HG03571 (cell line): ENCODE measurements around the gene CCDC85A.

ENCODE experiments used
- ATAC-seq: cut with Tn5 transposase; IDR thresholded peaks from one replicate; pipeline ENCODE4 v1.9.1; 2021; ENCODE audit not compliant: unreplicated experiment

The CCDC85A gene

DNA sequence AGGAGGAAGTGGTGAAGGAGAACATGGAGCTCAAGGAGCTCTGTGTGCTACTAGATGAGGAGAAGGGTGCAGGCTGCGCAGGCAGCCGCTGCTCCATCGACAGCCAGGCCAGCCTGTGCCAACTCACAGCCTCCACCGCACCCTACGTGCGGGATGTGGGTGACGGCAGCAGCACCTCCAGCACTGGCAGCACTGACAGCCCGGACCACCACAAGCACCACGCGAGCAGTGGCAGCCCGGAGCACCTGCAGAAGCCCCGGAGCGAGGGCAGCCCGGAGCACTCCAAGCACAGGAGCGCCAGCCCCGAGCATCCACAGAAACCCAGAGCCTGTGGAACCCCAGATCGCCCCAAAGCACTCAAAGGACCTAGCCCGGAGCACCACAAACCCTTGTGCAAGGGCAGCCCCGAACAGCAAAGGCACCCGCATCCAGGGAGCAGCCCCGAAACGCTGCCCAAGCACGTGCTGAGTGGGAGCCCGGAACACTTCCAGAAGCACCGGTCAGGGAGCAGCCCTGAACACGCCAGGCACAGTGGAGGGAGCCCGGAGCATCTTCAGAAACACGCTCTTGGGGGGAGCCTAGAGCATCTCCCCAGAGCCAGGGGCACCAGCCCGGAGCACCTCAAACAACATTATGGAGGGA lies 9.0 kb downstream of the CCDC85A start:
- ATAC-seq: no peak

DNA sequence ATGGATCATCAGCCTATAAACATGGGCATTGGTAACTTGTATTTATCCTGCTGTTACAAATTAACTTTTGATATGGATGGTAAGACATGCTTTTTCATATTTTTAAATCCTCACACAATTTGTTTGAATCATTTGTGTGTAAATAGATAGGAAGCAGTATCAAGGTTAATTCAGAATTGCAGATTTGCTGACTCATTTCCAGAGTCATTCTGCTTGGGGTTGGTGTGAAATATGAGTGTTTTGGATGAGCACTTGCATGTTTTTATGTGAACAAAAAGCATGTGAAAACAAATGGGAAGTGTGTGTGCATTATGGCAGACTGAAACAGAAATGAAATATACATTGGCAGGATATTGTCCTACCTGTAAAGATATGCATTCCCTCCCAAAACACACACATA lies 11.8 kb downstream of the CCDC85A start:
- ATAC-seq: no peak

- no peak for ATAC-seq
These were observed 14.0 kb downstream of the CCDC85A start for GRCh38 chr2:56197816-56198215.

- ATAC-seq: no peak
These were observed 15.1 kb downstream of the CCDC85A start for GRCh38 chr2:56198936-56199335.

DNA sequence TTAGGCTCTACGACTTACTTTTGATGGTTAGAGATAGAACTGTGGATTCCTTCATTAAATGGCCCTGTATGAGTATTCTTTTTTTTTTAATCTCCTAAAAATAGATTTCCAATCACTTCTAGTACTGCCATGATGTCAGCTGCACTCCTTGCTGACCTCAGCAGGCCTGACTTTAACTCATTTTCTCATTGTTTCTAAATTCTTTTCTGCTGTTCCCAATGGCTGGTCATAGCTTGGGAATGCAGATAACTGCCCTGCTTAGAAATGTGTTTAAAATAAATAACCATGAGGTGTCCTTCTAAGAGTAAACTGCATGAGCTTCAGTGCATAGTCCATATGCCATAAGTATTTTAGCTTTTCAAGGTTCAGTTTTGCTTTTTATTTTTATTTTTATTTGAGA lies 15.7 kb downstream of the CCDC85A start:
- ATAC-seq: no peak

DNA sequence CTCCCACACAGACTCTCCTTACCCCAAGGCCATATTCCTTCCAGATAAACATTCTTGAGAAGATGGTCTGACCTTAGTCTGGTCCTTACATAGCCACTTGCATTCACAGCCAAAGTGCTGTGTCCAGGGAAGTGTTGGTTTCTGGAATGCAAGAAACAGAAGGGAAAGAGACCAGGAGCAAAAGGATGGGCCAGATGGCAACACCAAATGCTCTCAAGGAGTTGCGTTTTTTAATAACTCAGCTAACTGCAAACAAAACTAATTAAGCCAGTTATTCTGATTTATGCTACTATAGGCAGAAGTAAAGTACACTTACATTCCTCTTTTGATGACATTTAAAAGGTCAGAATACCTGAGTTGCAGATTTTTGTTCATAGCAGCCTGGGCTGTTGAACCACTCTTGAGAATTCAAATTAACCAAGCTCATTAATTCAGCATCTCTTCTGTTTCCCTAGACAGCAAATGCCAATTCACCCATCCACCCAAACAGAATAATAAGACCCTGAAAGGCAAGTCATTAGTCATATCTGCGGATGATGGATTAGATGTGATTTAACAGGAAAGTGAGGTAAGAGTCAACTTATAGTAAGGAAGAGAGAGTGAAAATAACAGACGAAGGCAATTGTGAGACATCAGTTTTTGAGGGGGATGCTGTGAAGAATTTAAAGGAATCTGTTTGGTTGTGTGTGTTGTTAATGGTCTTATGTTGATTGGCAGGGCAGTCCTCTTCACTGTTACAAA lies 18.8 kb downstream of the CCDC85A start:
- ATAC-seq: no peak

GRCh38 chr2:56204556-56204955 lies 20.8 kb downstream of the CCDC85A start:
- no peak for ATAC-seq

DNA sequence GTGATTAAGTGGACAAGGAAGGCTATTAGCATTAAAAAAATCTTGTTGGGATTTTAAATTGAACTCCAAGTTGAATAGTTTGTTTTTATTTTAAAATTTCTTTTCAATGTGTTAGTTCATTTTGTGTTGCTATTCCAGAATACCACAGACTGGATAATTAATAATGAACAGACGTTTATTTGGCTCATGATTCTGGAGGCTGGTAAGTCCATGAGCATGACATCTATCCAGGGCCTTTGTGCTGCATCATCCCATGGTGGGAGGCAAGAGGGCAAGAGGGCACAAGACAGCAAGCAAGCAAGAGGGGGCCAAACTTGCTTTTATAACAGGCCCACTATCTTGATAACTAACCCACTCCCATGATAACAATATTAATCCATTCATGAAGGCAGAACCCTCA lies 22.5 kb downstream of the CCDC85A start:
- no peak for ATAC-seq

GRCh38 chr2:56207760-56208159 lies 24.0 kb downstream of the CCDC85A start:
- ATAC-seq: no peak

DNA sequence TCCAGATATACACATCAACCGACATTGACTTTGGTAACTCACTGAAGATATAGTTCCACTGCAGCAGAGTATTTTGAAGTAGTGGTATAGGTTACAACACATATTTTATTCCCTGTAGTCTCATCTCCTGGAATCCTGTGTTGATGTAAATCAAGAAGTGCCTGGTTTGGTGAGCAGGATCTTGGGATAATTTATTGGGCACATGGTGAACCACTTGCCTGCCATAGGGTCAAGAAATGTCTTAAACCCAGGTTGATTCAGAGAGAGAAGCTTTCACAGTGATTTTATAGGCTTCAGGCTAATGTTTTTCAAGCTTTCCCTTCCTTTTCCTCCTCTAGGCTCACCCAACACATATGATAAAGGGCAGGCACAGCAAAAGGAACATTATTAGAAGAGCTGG lies 24.6 kb downstream of the CCDC85A start:
- ATAC-seq: no peak

GRCh38 chr2:56209701-56210100 lies 25.9 kb downstream of the CCDC85A start:
- no peak for ATAC-seq

- no peak for ATAC-seq
These were observed 26.5 kb downstream of the CCDC85A start for GRCh38 chr2:56210291-56210690.

- ATAC-seq: no peak
These were observed 27.3 kb downstream of the CCDC85A start for GRCh38 chr2:56211048-56211447.

DNA sequence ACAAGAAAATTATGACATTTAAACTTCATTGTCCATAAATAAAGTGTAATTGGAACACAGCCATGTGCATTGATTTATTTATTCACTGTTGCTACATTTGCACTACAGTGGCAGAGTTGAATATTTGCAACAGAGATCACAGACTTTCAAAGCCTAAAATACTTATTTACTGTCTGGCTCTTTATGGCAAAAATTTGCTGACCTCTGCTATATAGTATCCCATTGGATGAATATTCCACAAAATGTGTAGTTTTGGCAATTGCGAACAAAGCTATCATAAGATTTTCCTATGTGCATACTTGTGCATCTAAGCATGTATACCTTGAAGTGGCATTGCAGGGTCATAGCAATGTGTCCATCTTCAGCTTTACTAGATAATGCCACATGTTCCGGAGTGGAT lies 32.1 kb downstream of the CCDC85A start:
- ATAC-seq: no peak

DNA sequence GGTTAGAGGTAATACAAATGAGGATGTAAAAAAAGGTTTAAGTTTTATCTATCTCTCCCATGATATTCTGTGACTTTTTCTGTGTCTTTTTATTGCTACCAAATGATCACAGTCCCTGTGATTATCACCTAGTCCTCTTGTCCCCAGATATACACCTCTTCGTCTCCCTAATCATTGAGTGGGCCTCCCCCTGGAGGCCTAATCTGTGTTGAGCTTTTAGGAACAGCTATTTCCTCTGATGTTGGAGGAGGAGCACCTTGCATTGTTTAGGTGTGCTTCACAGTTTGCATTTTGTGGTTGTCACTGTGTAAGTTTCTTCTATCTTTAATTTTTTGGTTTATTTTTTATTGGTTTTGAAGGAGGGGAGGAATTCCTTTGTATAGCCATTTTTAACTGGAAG lies 33.3 kb downstream of the CCDC85A start:
- no peak for ATAC-seq

DNA sequence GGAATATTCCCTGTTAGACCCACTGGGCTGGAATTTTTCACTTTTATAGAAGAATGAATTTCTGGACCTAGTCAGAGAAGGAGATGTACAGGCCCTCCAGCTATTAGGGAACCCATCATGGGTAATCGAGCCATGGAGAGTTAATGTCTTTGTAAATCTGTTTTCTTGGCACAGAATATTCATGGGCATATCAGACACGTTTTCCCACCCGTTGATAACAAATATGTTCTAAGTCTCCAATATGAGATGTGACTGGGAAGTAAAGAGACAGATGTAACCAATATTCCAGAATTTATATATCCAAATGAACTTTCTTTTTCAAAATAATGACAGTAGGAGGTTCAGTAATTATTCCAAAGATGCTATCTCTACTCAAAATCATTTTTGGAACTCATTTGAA lies 38.7 kb downstream of the CCDC85A start:
- no peak for ATAC-seq

- no peak for ATAC-seq
These were observed 40.5 kb downstream of the CCDC85A start for GRCh38 chr2:56224316-56224715.

- no peak for ATAC-seq
These were observed 44.0 kb downstream of the CCDC85A start for GRCh38 chr2:56227811-56228210.

GRCh38 chr2:56229397-56230060 lies 45.7 kb downstream of the CCDC85A start:
- ATAC-seq: no peak

GRCh38 chr2:56230156-56230555 lies 46.4 kb downstream of the CCDC85A start:
- no peak for ATAC-seq

DNA sequence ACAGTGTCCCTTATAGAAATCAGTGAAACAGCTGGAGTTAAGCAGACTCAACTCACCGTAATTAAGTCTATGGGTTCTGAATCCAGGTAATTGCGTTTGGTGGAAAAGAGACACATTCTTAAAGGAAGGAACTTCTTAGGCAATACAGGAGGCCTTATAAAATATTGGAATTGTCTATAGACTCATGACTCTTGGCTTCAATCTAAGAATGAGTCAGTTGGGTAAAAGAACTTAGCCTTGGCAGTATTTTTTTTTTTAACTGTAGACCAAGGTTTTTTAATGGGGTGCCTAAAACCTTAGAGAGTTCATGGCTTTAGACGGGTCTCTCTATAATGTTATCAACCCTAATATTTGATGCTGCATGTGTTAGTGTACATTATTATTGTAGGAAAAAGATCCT lies 47.6 kb downstream of the CCDC85A start:
- ATAC-seq: no peak

DNA sequence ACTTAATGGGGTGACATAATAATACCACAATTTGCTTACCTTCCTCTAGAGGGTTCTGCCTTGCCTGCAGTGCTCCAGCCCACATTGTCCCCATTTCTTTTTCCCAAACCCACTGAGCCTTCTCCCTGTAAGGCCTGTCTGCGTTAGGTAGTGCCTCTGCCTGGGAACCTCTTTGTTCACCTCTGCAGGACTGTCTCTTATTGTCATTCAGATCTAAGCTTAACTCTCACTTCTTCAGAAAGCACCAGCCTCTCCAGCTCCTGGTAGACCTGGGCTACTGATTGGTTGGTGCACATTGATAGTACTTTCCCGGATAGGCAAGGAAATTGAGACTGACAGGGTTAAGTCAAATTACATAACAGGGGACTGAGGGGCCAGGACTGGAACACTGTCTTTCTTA lies 49.1 kb downstream of the CCDC85A start:
- ATAC-seq: no peak
